ENCODE data around the gene ROBO1. TPM values are rescaled to one million over a fixed set of nuclear protein-coding genes. Genes with fewer than 3 reads are reported as not detected.

The ROBO1 gene
- total RNA-seq, 2 experiments from 2014 or later, result 0.12 to 0.20 TPM

GRCh38 chr3:79067734-79068133 is 700.1 kb downstream of the ROBO1 start:
- CTCF ChIA-PET, result no interaction called here
- Mint-ChIP-seq H3K27me3 (ENCODE audit: low read depth) (no peaks in the 10 kb centered on the region), H3K9me3 (peaks cover 9% of the 10 kb centered on the region), H3K36me3 (ENCODE audit: low read depth) (no peaks in the 10 kb centered on the region), H3K27ac (no peak overlapping the region), H3K4me3 (no peak overlapping the region), H3K4me1 (ENCODE audit: low read depth) (no peaks in the 10 kb centered on the region)
- DNase-seq, result no peak
- intact Hi-C loops (cut with micrococcal nuclease), result no loop called here

DNA sequence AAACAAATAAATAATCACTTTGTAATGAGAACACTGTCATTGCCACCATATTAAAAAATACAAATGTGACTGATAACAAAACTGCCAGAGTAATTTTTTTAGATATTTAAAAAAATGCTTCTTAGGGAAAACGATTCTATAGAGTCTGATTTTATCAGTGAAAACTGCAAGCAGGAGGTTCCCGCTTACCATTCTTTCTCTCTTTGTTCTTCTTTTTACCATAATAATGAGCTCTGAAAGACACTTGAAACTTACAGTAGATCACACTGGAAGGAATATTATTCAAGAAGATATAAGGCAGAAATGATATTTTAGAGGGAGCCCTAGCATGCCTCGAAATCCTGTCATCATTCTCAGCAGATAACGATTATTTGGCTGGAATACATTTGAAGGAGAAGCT is 701.3 kb downstream of the ROBO1 start:
- H3K36me3 Mint-ChIP-seq (ENCODE audit: low read depth), result no peaks in the 10 kb centered on the region
- H3K4me3 Mint-ChIP-seq, result no peak overlapping the region
- H3K4me1 Mint-ChIP-seq (ENCODE audit: low read depth), result no peaks in the 10 kb centered on the region
- H3K27ac Mint-ChIP-seq, result no peak overlapping the region
- H3K27me3 Mint-ChIP-seq (ENCODE audit: low read depth), result no peaks in the 10 kb centered on the region
- CTCF ChIA-PET, result no interaction called here
- intact Hi-C loops (cut with micrococcal nuclease), result no loop called here
- H3K9me3 Mint-ChIP-seq, result peaks cover 17% of the 10 kb centered on the region
- no peak for DNase-seq

DNA sequence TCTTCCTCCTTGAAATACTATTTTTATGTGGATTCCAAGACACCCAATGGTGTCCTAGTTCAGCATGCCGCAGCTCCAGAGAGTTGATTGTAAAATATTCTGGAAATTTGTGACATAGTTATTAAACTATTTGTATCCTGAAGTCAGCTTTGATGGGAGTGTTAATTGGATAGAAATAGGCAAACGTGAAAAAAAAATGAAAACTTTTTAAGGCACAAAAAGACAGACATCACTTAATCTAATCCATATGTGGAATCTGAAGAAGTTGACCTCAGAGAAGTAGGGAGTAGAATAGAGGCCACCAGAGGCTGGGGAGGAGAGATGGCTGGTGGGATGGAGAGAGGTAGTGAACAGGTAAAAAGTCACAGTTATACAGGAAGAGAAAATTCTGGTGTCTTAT is 704.2 kb downstream of the ROBO1 start:
- Mint-ChIP-seq H3K36me3 (ENCODE audit: low read depth) (no peaks in the 10 kb centered on the region), H3K4me3 (no peak overlapping the region), H3K4me1 (ENCODE audit: low read depth) (no peaks in the 10 kb centered on the region), H3K9me3 (peaks cover 20% of the 10 kb centered on the region), H3K27me3 (ENCODE audit: low read depth) (no peaks in the 10 kb centered on the region), H3K27ac (no peak overlapping the region)
- DNase-seq, result no peak
- CTCF ChIA-PET, result interaction anchor here (0.7 kb wide), 1 partner anchor 272 kb away, joined by 3 read pairs; no protein-coding TSS in a partner anchor
- intact Hi-C loops (cut with micrococcal nuclease), result no loop called here

DNA sequence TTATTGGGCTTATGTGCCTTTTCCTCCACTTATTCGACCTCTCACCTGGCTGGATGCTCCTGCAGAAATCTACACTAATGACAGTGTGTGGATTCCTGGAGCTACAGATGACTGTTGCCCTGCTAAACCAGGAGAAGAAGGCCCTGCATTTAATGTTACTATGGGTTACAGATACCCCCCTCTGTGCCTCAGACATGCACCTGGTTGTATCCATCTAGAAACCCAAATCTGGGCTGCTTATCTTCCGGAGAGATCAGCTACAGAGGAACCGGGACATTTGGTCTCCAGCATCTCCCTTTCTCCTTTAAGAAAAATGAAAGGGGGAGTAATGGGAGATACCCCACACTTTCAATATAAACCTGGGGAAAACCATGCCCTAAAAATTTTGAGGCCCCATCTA is 710.0 kb downstream of the ROBO1 start:
- no peaks in the 10 kb centered on the region for H3K27me3 Mint-ChIP-seq (ENCODE audit: low read depth)
- CTCF ChIA-PET, result no interaction called here
- no peak for DNase-seq
- no peak overlapping the region for H3K4me3 Mint-ChIP-seq
- no peak overlapping the region for H3K27ac Mint-ChIP-seq
- peaks cover 23% of the 10 kb centered on the region for H3K9me3 Mint-ChIP-seq
- intact Hi-C loops (cut with micrococcal nuclease), result no loop called here
- peaks cover 1% of the 10 kb centered on the region for H3K36me3 Mint-ChIP-seq (ENCODE audit: low read depth)
- H3K4me1 Mint-ChIP-seq (ENCODE audit: low read depth), result no peaks in the 10 kb centered on the region

DNA sequence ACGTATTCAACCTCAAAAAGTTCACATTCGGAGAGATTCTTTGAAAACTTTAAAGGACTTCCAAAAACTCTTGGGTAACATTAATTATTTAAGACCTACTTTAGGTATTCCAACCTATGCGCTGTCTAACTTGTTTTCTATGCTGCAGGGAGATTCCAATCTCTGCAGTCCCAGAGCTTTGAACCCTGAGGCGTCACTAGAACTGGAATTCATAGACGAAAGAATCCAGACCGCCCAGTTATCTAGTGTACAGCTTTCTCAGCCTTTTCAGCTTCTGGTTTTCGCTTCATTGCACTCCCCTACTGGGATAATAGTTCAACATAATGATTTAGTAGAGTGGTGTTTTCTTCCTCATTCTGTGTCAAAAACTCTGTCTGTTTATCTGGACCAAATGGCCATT is 711.3 kb downstream of the ROBO1 start:
- H3K4me3 Mint-ChIP-seq, result no peak overlapping the region
- no peak overlapping the region for H3K27ac Mint-ChIP-seq
- no peaks in the 10 kb centered on the region for H3K4me1 Mint-ChIP-seq (ENCODE audit: low read depth)
- intact Hi-C loops (cut with micrococcal nuclease), result no loop called here
- CTCF ChIA-PET, result no interaction called here
- no peak for DNase-seq
- H3K36me3 Mint-ChIP-seq (ENCODE audit: low read depth), result peaks cover 1% of the 10 kb centered on the region
- H3K9me3 Mint-ChIP-seq, result peaks cover 27% of the 10 kb centered on the region
- no peaks in the 10 kb centered on the region for H3K27me3 Mint-ChIP-seq (ENCODE audit: low read depth)

GRCh38 chr3:79052054-79052681 is 715.6 kb downstream of the ROBO1 start:
- Mint-ChIP-seq H3K4me1 (ENCODE audit: low read depth) (no peaks in the 10 kb centered on the region), H3K36me3 (ENCODE audit: low read depth) (peaks cover 1% of the 10 kb centered on the region), H3K27me3 (ENCODE audit: low read depth) (no peaks in the 10 kb centered on the region), H3K4me3 (no peak overlapping the region), H3K27ac (no peak overlapping the region), H3K9me3 (peaks cover 36% of the 10 kb centered on the region)
- intact Hi-C loops (cut with micrococcal nuclease), result no loop called here
- DNase-seq, result peak; percentile 5
- CTCF ChIA-PET, result no interaction called here

GRCh38 chr3:79047581-79047980 is 720.2 kb downstream of the ROBO1 start:
- H3K27me3 Mint-ChIP-seq (ENCODE audit: low read depth), result no peaks in the 10 kb centered on the region
- intact Hi-C loops (cut with micrococcal nuclease), result no loop called here
- no peak overlapping the region for H3K4me3 Mint-ChIP-seq
- H3K36me3 Mint-ChIP-seq (ENCODE audit: low read depth), result no peaks in the 10 kb centered on the region
- CTCF ChIA-PET, result no interaction called here
- peaks cover 24% of the 10 kb centered on the region for H3K9me3 Mint-ChIP-seq
- H3K27ac Mint-ChIP-seq, result no peak overlapping the region
- H3K4me1 Mint-ChIP-seq (ENCODE audit: low read depth), result no peaks in the 10 kb centered on the region
- no peak for DNase-seq

DNA sequence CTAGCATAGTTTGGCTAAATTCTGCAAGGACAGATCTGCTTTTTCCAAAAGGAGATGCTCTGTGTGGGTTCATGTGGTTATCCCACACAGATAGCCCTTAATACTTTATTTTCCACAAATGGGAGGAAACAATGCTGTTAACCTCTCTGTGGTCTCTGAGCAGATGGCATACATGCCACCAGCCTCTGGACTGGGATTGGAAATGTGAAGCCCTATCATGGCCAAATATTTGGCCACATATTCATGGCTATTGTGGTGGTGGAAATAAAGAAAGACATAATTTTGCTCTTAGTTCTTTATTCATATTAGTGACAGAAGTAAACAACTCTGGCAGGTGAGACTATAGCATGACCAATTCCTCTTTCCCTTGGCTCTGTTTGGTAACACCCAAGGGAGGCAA is 726.2 kb downstream of the ROBO1 start:
- Mint-ChIP-seq H3K27ac (no peak overlapping the region), H3K27me3 (ENCODE audit: low read depth) (no peaks in the 10 kb centered on the region), H3K4me3 (no peak overlapping the region), H3K4me1 (ENCODE audit: low read depth) (no peaks in the 10 kb centered on the region), H3K36me3 (ENCODE audit: low read depth) (no peaks in the 10 kb centered on the region), H3K9me3 (no peaks in the 10 kb centered on the region)
- DNase-seq, result no peak
- CTCF ChIA-PET, result no interaction called here
- intact Hi-C loops (cut with micrococcal nuclease), result no loop called here

GRCh38 chr3:79040701-79041100 is 727.1 kb downstream of the ROBO1 start:
- no peak overlapping the region for H3K27ac Mint-ChIP-seq
- intact Hi-C loops (cut with micrococcal nuclease), result no loop called here
- no peaks in the 10 kb centered on the region for H3K9me3 Mint-ChIP-seq
- H3K36me3 Mint-ChIP-seq (ENCODE audit: low read depth), result no peaks in the 10 kb centered on the region
- H3K4me1 Mint-ChIP-seq (ENCODE audit: low read depth), result no peaks in the 10 kb centered on the region
- no peaks in the 10 kb centered on the region for H3K27me3 Mint-ChIP-seq (ENCODE audit: low read depth)
- CTCF ChIA-PET, result no interaction called here
- H3K4me3 Mint-ChIP-seq, result no peak overlapping the region
- DNase-seq, result no peak

GRCh38 chr3:79040091-79040490 is 727.7 kb downstream of the ROBO1 start:
- no peaks in the 10 kb centered on the region for H3K9me3 Mint-ChIP-seq

GRCh38 chr3:79039192-79039591 is 728.6 kb downstream of the ROBO1 start:
- no peaks in the 10 kb centered on the region for H3K36me3 Mint-ChIP-seq (ENCODE audit: low read depth)

More at GRCh38 chr3:79040091-79040490, 727.7 kb downstream of the ROBO1 start:
- no peaks in the 10 kb centered on the region for H3K27me3 Mint-ChIP-seq (ENCODE audit: low read depth)
- no peak for DNase-seq
- CTCF ChIA-PET, result no interaction called here
- intact Hi-C loops (cut with micrococcal nuclease), result no loop called here
- no peaks in the 10 kb centered on the region for H3K36me3 Mint-ChIP-seq (ENCODE audit: low read depth)
- H3K4me3 Mint-ChIP-seq, result no peak overlapping the region
- no peaks in the 10 kb centered on the region for H3K4me1 Mint-ChIP-seq (ENCODE audit: low read depth)
- H3K27ac Mint-ChIP-seq, result no peak overlapping the region

DNA sequence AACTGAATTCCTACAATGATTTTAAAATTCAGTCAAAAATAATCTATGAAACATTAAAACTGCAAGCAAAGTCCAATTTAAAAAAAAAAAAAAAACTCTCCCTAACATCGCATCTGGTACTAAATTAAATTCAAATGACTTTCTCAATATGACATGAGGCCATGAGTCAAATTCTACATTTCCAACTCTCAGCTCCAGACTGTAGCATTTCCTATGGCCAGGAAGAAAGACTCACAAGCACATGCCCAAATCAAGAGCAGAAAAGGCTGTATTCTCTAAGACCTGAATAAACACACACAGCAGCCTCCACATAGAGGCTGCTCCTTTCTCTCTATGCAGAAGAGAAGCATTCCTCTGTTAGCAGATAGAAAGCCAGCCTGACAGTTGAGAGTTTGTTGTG is 729.2 kb downstream of the ROBO1 start:
- Mint-ChIP-seq H3K27ac (no peak overlapping the region), H3K36me3 (ENCODE audit: low read depth) (no peaks in the 10 kb centered on the region), H3K4me1 (ENCODE audit: low read depth) (no peaks in the 10 kb centered on the region), H3K27me3 (ENCODE audit: low read depth) (no peaks in the 10 kb centered on the region), H3K4me3 (no peak overlapping the region), H3K9me3 (no peaks in the 10 kb centered on the region)
- intact Hi-C loops (cut with micrococcal nuclease), result no loop called here
- no peak for DNase-seq
- CTCF ChIA-PET, result no interaction called here

More at GRCh38 chr3:79039192-79039591, 728.6 kb downstream of the ROBO1 start:
- CTCF ChIA-PET, result no interaction called here
- intact Hi-C loops (cut with micrococcal nuclease), result no loop called here
- no peak for DNase-seq
- H3K4me1 Mint-ChIP-seq (ENCODE audit: low read depth), result no peaks in the 10 kb centered on the region
- H3K9me3 Mint-ChIP-seq, result no peaks in the 10 kb centered on the region
- no peak overlapping the region for H3K4me3 Mint-ChIP-seq
- no peak overlapping the region for H3K27ac Mint-ChIP-seq
- no peaks in the 10 kb centered on the region for H3K27me3 Mint-ChIP-seq (ENCODE audit: low read depth)

GRCh38 chr3:79038057-79038456 is 729.7 kb downstream of the ROBO1 start:
- no peaks in the 10 kb centered on the region for H3K27me3 Mint-ChIP-seq (ENCODE audit: low read depth)
- no peaks in the 10 kb centered on the region for H3K36me3 Mint-ChIP-seq (ENCODE audit: low read depth)

More at GRCh38 chr3:79038057-79038456, 729.7 kb downstream of the ROBO1 start:
- Mint-ChIP-seq H3K27ac (no peak overlapping the region), H3K4me3 (no peak overlapping the region), H3K4me1 (ENCODE audit: low read depth) (no peaks in the 10 kb centered on the region), H3K9me3 (no peaks in the 10 kb centered on the region)
- intact Hi-C loops (cut with micrococcal nuclease), result no loop called here
- no peak for DNase-seq
- CTCF ChIA-PET, result no interaction called here

All from activated naive CD4-positive, alpha-beta T cell treated with anti-CD3 and anti-CD28 coated beads for 36 hours (primary cell).